GM12878 (cell line): Measurements from ENCODE around the gene RPS2. TPM values are rescaled to one million over a fixed set of nuclear protein-coding genes. Genes with fewer than 3 reads are reported as not detected.

ENCODE experiments used
- ATAC-seq: fragments of 200-7000 bp; cut with Tn5 transposase; 3 replicates; pipeline ENCODE4 v1.9.1; 2020; ENCODE audit warnings: mild to moderate bottlenecking, moderate library complexity
- BruUV-seq: library from RNA; stranded (reverse); fragments of 400-500 nt; replicated peaks from 2 replicates; lab custom pipeline; 2021; lab: Mats Ljungman, UMichigan
- CTCF ChIA-PET: fragments of 300-600 bp; sonication (Branson Sonifier 250); formaldehyde crosslinking; extraction: SDS; loops from one replicate; lab custom pipeline; 2021; ENCODE audit warnings: inconsistent platforms; lab: Yijun Ruan, JAX
- POLR2A ChIA-PET: fragments of 350-600 bp; formaldehyde crosslinking; extraction: SDS; loops from one replicate; lab custom pipeline; 2021; ENCODE audit warnings: inconsistent platforms; lab: Charles Lee
- RAD21 ChIA-PET: fragments of 300-600 bp; sonication (Branson Sonifier 250); formaldehyde crosslinking; loops from one replicate; lab custom pipeline; 2023; ENCODE audit warnings: antibody characterized with exemption; ENCODE audit not compliant: unreplicated experiment; lab: Charles Lee
- SMC1A ChIA-PET: fragments of 300-600 bp; sonication (Branson Sonifier 250); formaldehyde crosslinking; loops from one replicate; lab custom pipeline; 2023; ENCODE audit not compliant: unreplicated experiment, uncharacterized antibody; lab: Charles Lee
- DNase-seq: peaks from one replicate; pipeline ENCODE4 v3.0.0-alpha.2; 2011; ENCODE audit warnings: low read depth, low spot score
- FAIRE-seq: peaks from 3 replicates; lab custom pipeline; 2011; peaks lifted over from hg19 to GRCh38; lab: Jason Lieb, UNC
- H2AFZ ChIP-seq: 2 replicates; pipeline ENCODE4 v1.6.0; 2011; ENCODE audit warnings: low read depth, low read length, control low read depth; ENCODE audit not compliant: control insufficient read depth
- H3K27ac ChIP-seq: 2 replicates; pipeline ENCODE4 v1.5.1; 2011; ENCODE audit warnings: control low read depth; ENCODE audit not compliant: control insufficient read depth, insufficient read depth
- H3K27me3 ChIP-seq, 2 experiments: replicated peaks in 1 of 2; 2 replicates each; pipeline versions ENCODE4 v1.6.0 to v1.6.1; 2011; ENCODE audit warnings: low read length in 1 of 2; ENCODE audit not compliant: control insufficient read depth in 2 of 2, insufficient read depth in 2 of 2
- H3K36me3 ChIP-seq, 2 experiments: 2 replicates each; pipeline ENCODE4 v1.5.1; 2011; ENCODE audit warnings: low read length in 1 of 2; ENCODE audit not compliant: control insufficient read depth in 2 of 2, insufficient read depth in 2 of 2
- H3K4me1 ChIP-seq: 2 replicates; pipeline ENCODE4 v1.6.1; 2011; ENCODE audit warnings: mild to moderate bottlenecking, low read length, moderate library complexity, mixed read lengths; ENCODE audit not compliant: control insufficient read depth, insufficient read depth
- H3K4me2 ChIP-seq: 2 replicates; pipeline ENCODE4 v1.6.0; 2011; ENCODE audit warnings: control low read depth; ENCODE audit not compliant: control insufficient read depth, insufficient read depth
- H3K4me3 ChIP-seq: fragments of 200-600 bp; sonication (generic); 2 replicates; pipeline ENCODE4 v1.5.1; 2016
- H3K79me2 ChIP-seq: 2 replicates; pipeline ENCODE4 v1.6.0; 2011; ENCODE audit warnings: low read length; ENCODE audit not compliant: control insufficient read depth, insufficient read depth
- H3K9ac ChIP-seq: 2 replicates; pipeline ENCODE4 v1.8.0; 2011; ENCODE audit warnings: low read length, control low read depth, mixed read lengths; ENCODE audit not compliant: control insufficient read depth, insufficient read depth
- H3K9me3 ChIP-seq: replicated peaks from 3 replicates; pipeline ENCODE4 v1.5.1; 2011; ENCODE audit warnings: mild to moderate bottlenecking, low read length; ENCODE audit not compliant: control insufficient read depth, insufficient read depth
- H4K20me1 ChIP-seq: 2 replicates; pipeline ENCODE4 v1.6.0; 2011; ENCODE audit not compliant: control insufficient read depth, insufficient read depth
- BACH1 ChIP-seq: fragments of 450-650 bp; IDR thresholded peaks from 2 replicates; pipeline ENCODE4 v1.6.1; 2017; ENCODE audit warnings: mild to moderate bottlenecking, borderline replicate concordance
- CTCF ChIP-seq, 3 experiments: IDR thresholded peaks in 2 of 3; conservative IDR thresholded peaks in 1 of 3; 2 replicates each; pipeline ENCODE4 v1.5.1; 2011; ENCODE audit warnings: low read depth in 3 of 3, low read length in 3 of 3, mild to moderate bottlenecking in 3 of 3, control low read depth in 2 of 3, moderate library complexity in 2 of 3, inconsistent platforms in 1 of 3, mixed read lengths in 1 of 3; ENCODE audit not compliant: control insufficient read depth in 2 of 3, insufficient read depth in 1 of 3; ENCODE audit errors: extremely low read depth in 1 of 3
- KDM1A ChIP-seq: fragments of 200-600 bp; sonication (generic); IDR thresholded peaks from 2 replicates; pipeline ENCODE4 v1.6.1; 2016; ENCODE audit warnings: borderline replicate concordance
- NFYA ChIP-seq: IDR thresholded peaks from 2 replicates; pipeline ENCODE4 v1.6.1; 2011; ENCODE audit warnings: low read depth, mild to moderate bottlenecking, low read length, improper control_type of control experiment, borderline replicate concordance
- RBBP5 ChIP-seq: fragments of 200-600 bp; sonication (generic); conservative IDR thresholded peaks from 2 replicates; pipeline ENCODE4 v1.6.1; 2016
- SIN3A ChIP-seq: IDR thresholded peaks from 2 replicates; pipeline ENCODE4 v1.6.1; 2012; ENCODE audit warnings: low read depth, low read length, improper control_type of control experiment
- ZBTB40 ChIP-seq: fragments of 450-650 bp; IDR thresholded peaks from 2 replicates; pipeline ENCODE4 v1.6.1; 2016; ENCODE audit warnings: mild to moderate bottlenecking, moderate library complexity, borderline replicate concordance
- WGBS: methylation state at CpG from one replicate; pipeline ENCODE4 v1.1.6; 2016; ENCODE audit warnings: low lambda C conversion rate; ENCODE audit not compliant: insufficient replicate concordance, insufficient coverage; ENCODE audit errors: missing lambda C conversion rate; 5-methylcytosine and 5-hydroxymethylcytosine counted together
- in situ Hi-C: fragments of 300-500 bp; cut with MboI; formaldehyde crosslinking; loops from 9 replicates; pipeline ENCODE4 v1.14.3; 2018; ENCODE audit warnings: mixed read lengths
- intact Hi-C: fragments of 100-400 bp; cut with micrococcal nuclease; formaldehyde crosslinking; loops from one replicate; pipeline ENCODE4 v1.14.2; 2022; ENCODE audit not compliant: unreplicated experiment
- polyA plus RNA-seq, 11 experiments: library from polyadenylated mRNA; depleted of rRNA in 4 of 11; unstranded in 6 of 11; stranded (reverse) in 5 of 11; fragments of >200 nt; fragmentation: Nextera tagmentation in 4 of 11; fragmentation: Illumina TruSeq in 1 of 11; extraction: Ambion mirVana in 4 of 11; extraction: Trizol in 1 of 11; gene quantifications; 1 replicate in 1 of 11; 2 replicates in 10 of 11; pipeline versions ENCODE4 v1.2.1 to v1.2.3, GENCODE V29; 2011 to 2016; ENCODE audit warnings: inconsistent platforms in 2 of 11, missing spikeins in 2 of 11, low read depth in 1 of 11
- total RNA-seq, 4 experiments: library from RNA; depleted of rRNA in 3 of 4; stranded (reverse); fragments of >200 nt in 3 of 4; fragmentation: Illumina TruSeq in 1 of 4; extraction: Trizol in 1 of 4; gene quantifications; 2 replicates each; pipeline versions ENCODE4 v1.2.1 to v1.2.3, GENCODE V29; 2013 to 2021

RPS2 gene
- total and polyA plus RNA-seq, 10 of the 15 experiments (the other 5 are each of a cell fraction or from before 2014, with no cell fraction given), result 1,295 to 7,121 (median 3,933) TPM

- TF ChIP-seq ZBTB40 (no peak), RBBP5 (no peak), BACH1 (peak; percentile 81), NFYA (no peak)
Observed at GRCh38 chr16:1983544-1984346, 19.1 kb upstream of the RPS2 start, which contains the start of gene GFER (continued).

- Histone ChIP-seq H3K36me3 (peaks cover 5 to 9% of the 10 kb centered on the region in 2 experiments; a peak in 3 of 4 replicates), H3K9me3 (no peaks in the 10 kb centered on the region), H3K27me3 (0 out of 4 replicates have a peak, but pooled peaks cover 0 to 5% of the 10 kb centered on the region in 2 experiments), H3K4me3 (no peak overlapping the region), H2AFZ (no peak overlapping the region), H3K27ac (no peak overlapping the region), H3K9ac (no peak overlapping the region), H3K4me1 (peaks cover 28% of the 10 kb centered on the region), H3K79me2 (no peaks in the 10 kb centered on the region; the same call in none of the 2 replicates), H4K20me1 (no peaks in the 10 kb centered on the region), H3K4me2 (peak overlapping the region; percentile 87; the same call in 1 of the 2 replicates)
- in situ Hi-C loops (no loop called here), intact Hi-C loops (no loop called here)
- no TSS peak for BruUV-seq
- TF ChIP-seq CTCF (IDR thresholded peaks at IDR 0.05 in 2 of 3, conservative IDR thresholded peaks at IDR 0.05 in 1 of 3; ENCODE audit: control insufficient read depth in 2 of 3, extremely low read depth in 1 of 3, insufficient read depth in 1 of 3, low read depth in 3 of 3, low read length in 3 of 3) (peak in 1 of 3 experiments; percentile 11; a peak in 1 of 6 replicates), KDM1A (no peak), SIN3A (no peak)
- POLR2A ChIA-PET, result interaction anchor here (3.0 to 4.7 kb wide), 3 partner anchors 8 to 18 kb away, joined by 18 to 25 read pairs (median 21); partner anchors contain the start of genes RPS2 and TBL3
- CTCF ChIA-PET, result interaction anchor here (0.9 to 1.1 kb wide), 2 partner anchors 14 to 21 kb away, joined by 3 to 5 read pairs; no protein-coding TSS in a partner anchor
- RAD21 ChIA-PET, result interaction anchor here (0.9 to 2.1 kb wide), 3 partner anchors 13 to 157 kb away, joined by 3 to 6 read pairs (median 5); partner anchors contain the start of genes FAHD1 and HAGH
- no peak for DNase-seq
- no peak for ATAC-seq
- no peak for FAIRE-seq
- SMC1A ChIA-PET, result interaction anchor here (1.3 kb wide), 1 partner anchor 21 kb away, joined by 4 read pairs; no protein-coding TSS in a partner anchor
- WGBS, result 39% methylated on average over 19 of the region's 19 CpGs
Observed at GRCh38 chr16:1982991-1983543, 18.4 kb upstream of the RPS2 start.
